ENCODE results near the gene SEL1L2. TPM values are rescaled to one million over a fixed set of nuclear protein-coding genes. Genes with fewer than 3 reads are reported as not detected.

SEL1L2 gene
- total RNA-seq, 2 experiments from 2014 or later, result not detected

- H3K4me1 Mint-ChIP-seq (ENCODE audit: low read depth), result no peaks in the 10 kb centered on the region
- Histone ChIP-seq H3K27ac (ENCODE audit: low read depth in 1 of 2, low read length in 2 of 2) (no peak overlapping the region), H3K27me3 (ENCODE audit: control insufficient read depth in 1 of 2, insufficient read depth in 2 of 2, low read length in 2 of 2) (no peaks in the 10 kb centered on the region), H3K9me3 (ENCODE audit: control insufficient read depth in 1 of 2, insufficient read depth in 1 of 2, low read length in 2 of 2) (peaks cover 12 to 14% of the 10 kb centered on the region in 2 experiments), H3K4me1 (ENCODE audit: insufficient read depth, low read length) (no peaks in the 10 kb centered on the region), H3K4me3 (ENCODE audit: low read length) (no peak overlapping the region), H3K36me3 (ENCODE audit: insufficient read depth, low read length) (no peaks in the 10 kb centered on the region)
- no peaks in the 10 kb centered on the region for H3K27me3 Mint-ChIP-seq
- H3K9me3 Mint-ChIP-seq, result peaks cover 11% of the 10 kb centered on the region
- no peak overlapping the region for H3K27ac Mint-ChIP-seq
- ATAC-seq (ENCODE audit: poor library complexity), result no peak
- ChIA-PET CTCF (no interaction called here), POLR2A (no interaction called here)
- intact Hi-C loops (cut with DNase I, micrococcal nuclease), result no loop called here
- TF ChIP-seq, protein P1, sequence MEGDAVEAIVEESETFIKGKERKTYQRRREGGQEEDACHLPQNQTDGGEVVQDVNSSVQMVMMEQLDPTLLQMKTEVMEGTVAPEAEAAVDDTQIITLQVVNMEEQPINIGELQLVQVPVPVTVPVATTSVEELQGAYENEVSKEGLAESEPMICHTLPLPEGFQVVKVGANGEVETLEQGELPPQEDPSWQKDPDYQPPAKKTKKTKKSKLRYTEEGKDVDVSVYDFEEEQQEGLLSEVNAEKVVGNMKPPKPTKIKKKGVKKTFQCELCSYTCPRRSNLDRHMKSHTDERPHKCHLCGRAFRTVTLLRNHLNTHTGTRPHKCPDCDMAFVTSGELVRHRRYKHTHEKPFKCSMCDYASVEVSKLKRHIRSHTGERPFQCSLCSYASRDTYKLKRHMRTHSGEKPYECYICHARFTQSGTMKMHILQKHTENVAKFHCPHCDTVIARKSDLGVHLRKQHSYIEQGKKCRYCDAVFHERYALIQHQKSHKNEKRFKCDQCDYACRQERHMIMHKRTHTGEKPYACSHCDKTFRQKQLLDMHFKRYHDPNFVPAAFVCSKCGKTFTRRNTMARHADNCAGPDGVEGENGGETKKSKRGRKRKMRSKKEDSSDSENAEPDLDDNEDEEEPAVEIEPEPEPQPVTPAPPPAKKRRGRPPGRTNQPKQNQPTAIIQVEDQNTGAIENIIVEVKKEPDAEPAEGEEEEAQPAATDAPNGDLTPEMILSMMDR (IDR thresholded peaks at IDR 0.05), result no peak
- no peaks in the 10 kb centered on the region for H3K36me3 Mint-ChIP-seq (ENCODE audit: low read depth)
- no peak overlapping the region for H3K4me3 Mint-ChIP-seq
- no peak for DNase-seq
These were observed 98.8 kb downstream of the SEL1L2 start for GRCh38 chr20:13891575-13891974.

- CTCF ChIA-PET, result no interaction called here
- no peaks in the 10 kb centered on the region for H3K4me1 ChIP-seq (ENCODE audit: insufficient read depth, low read length)
- ATAC-seq (ENCODE audit: poor library complexity), result no peak
- H3K4me3 ChIP-seq (ENCODE audit: low read length), result no peak overlapping the region
- Mint-ChIP-seq H3K4me1 (ENCODE audit: low read depth) (no peaks in the 10 kb centered on the region), H3K27ac (no peak overlapping the region), H3K36me3 (ENCODE audit: low read depth) (no peaks in the 10 kb centered on the region), H3K9me3 (no peaks in the 10 kb centered on the region), H3K4me3 (no peak overlapping the region), H3K27me3 (peaks cover 4% of the 10 kb centered on the region)
- no peak for DNase-seq
- no peak overlapping the region for H3K27ac ChIP-seq (ENCODE audit: low read depth in 1 of 2, low read length in 2 of 2)
- POLR2A ChIA-PET, result no interaction called here
- TF ChIP-seq, protein P1 (IDR thresholded peaks at IDR 0.05), result no peak
- H3K9me3 ChIP-seq (ENCODE audit: control insufficient read depth in 1 of 2, insufficient read depth in 1 of 2, low read length in 2 of 2), result peaks cover 1 to 11% of the 10 kb centered on the region in 2 experiments
- H3K27me3 ChIP-seq (ENCODE audit: control insufficient read depth in 1 of 2, insufficient read depth in 2 of 2, low read length in 2 of 2), result no peaks in the 10 kb centered on the region
- no peaks in the 10 kb centered on the region for H3K36me3 ChIP-seq (ENCODE audit: insufficient read depth, low read length)
- intact Hi-C loops (cut with DNase I, micrococcal nuclease), result no loop called here
These were observed 105.6 kb downstream of the SEL1L2 start for GRCh38 chr20:13884803-13885202.

GRCh38 chr20:13883425-13883824 is 107.0 kb downstream of the SEL1L2 start:
- Mint-ChIP-seq H3K4me1 (ENCODE audit: low read depth) (no peaks in the 10 kb centered on the region), H3K27ac (no peak overlapping the region), H3K27me3 (peaks cover 4% of the 10 kb centered on the region), H3K4me3 (no peak overlapping the region), H3K36me3 (ENCODE audit: low read depth) (no peaks in the 10 kb centered on the region), H3K9me3 (no peaks in the 10 kb centered on the region)
- intact Hi-C loops (cut with DNase I, micrococcal nuclease), result no loop called here
- TF ChIP-seq, protein P1 (IDR thresholded peaks at IDR 0.05), result no peak
- Histone ChIP-seq H3K9me3 (ENCODE audit: control insufficient read depth in 1 of 2, insufficient read depth in 1 of 2, low read length in 2 of 2) (peaks cover 0 to 3% of the 10 kb centered on the region in 2 experiments), H3K27me3 (ENCODE audit: control insufficient read depth in 1 of 2, insufficient read depth in 2 of 2, low read length in 2 of 2) (no peaks in the 10 kb centered on the region), H3K4me1 (ENCODE audit: insufficient read depth, low read length) (no peaks in the 10 kb centered on the region), H3K36me3 (ENCODE audit: insufficient read depth, low read length) (no peaks in the 10 kb centered on the region), H3K27ac (ENCODE audit: low read depth in 1 of 2, low read length in 2 of 2) (no peak overlapping the region), H3K4me3 (ENCODE audit: low read length) (no peak overlapping the region)
- DNase-seq (no peak), ATAC-seq (ENCODE audit: poor library complexity) (no peak)
- POLR2A ChIA-PET, result no interaction called here
- CTCF ChIA-PET, result no interaction called here
